Muscle layer of colon (tissue), 2 donors: Measurements from ENCODE around the gene ELK1.

Experiments used
- H3K27ac ChIP-seq: one replicate; pipeline ENCODE4 v1.7.0; 2013; ENCODE audit warnings: low read depth, mild to moderate bottlenecking, low read length, moderate library complexity
- H3K27me3 ChIP-seq, 2 donors: one replicate each; pipeline ENCODE4 v1.7.0; 2013; ENCODE audit warnings: low read length in 2 of 2, mild to moderate bottlenecking in 2 of 2; ENCODE audit not compliant: insufficient read depth in 2 of 2, control insufficient read depth in 1 of 2
- H3K36me3 ChIP-seq: one replicate; pipeline ENCODE4 v1.7.0; 2013; ENCODE audit warnings: mild to moderate bottlenecking, low read length; ENCODE audit not compliant: insufficient read depth
- H3K4me1 ChIP-seq: one replicate; pipeline ENCODE4 v1.7.0; 2013; ENCODE audit warnings: mild to moderate bottlenecking, low read length; ENCODE audit not compliant: insufficient read depth
- H3K4me3 ChIP-seq, 2 donors: one replicate each; pipeline ENCODE4 v1.7.0; 2013; ENCODE audit warnings: low read length in 2 of 2, low read depth in 1 of 2, mild to moderate bottlenecking in 1 of 2, moderate library complexity in 1 of 2
- H3K9ac ChIP-seq: one replicate; pipeline ENCODE4 v1.7.0; 2013; ENCODE audit warnings: low read length
- H3K9me3 ChIP-seq: one replicate; pipeline ENCODE4 v1.7.0; 2013; ENCODE audit warnings: mild to moderate bottlenecking, low read length
- donor health status: abdominal sarcoma.
- donor health status: Adenocarcinoma of cecum.

The ELK1 gene

DNA sequence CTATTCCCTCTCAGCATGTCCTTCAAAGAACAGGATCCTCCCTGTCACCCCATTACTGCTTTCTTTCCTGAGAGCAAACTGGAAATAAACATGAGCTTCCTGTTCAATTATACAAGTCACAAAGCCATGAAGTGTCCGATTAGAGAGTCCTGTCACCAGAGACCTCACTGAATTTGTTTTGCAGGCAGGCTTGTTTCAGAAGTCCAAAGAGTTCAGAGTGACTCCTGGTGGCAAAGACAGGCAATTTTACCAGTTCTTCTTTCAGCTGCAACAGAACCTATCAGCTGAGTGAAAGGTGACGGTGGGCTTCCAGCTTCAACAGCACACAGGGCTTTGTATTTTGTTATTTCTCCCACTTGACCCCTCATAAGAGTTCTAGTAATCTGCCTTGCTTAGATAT is 6.4 kb downstream of the ELK1 start:
- Histone ChIP-seq H3K4me3 (no peak overlapping the region), H3K36me3 (peaks cover 17% of the 10 kb centered on the region), H3K9ac (no peak overlapping the region), H3K27ac (no peak overlapping the region), H3K4me1 (no peaks in the 10 kb centered on the region), H3K9me3 (no peaks in the 10 kb centered on the region), H3K27me3 (peaks cover 0 to 12% of the 10 kb centered on the region in 2 donors)

DNA sequence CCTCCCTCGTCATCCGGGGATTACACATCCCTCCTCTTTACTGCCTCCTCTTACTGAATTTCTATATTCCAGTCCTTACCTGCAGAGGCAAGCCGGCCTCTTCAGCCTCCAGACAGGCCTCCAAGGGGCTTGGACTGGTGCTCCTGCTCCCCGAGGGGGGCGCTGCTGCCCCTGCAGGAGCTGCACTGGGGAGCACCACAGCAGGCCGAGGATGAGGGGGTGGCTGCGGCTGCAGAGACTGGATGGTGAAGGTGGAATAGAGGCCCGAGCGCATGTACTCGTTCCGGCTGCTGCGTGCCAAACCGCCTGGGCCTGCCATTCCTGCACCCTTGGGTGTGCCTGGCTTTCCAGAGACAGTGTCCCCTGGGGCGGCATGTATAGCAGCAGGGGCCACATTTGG is 11.5 kb downstream of the ELK1 start:
- Histone ChIP-seq H3K4me3 (no peak overlapping the region), H3K4me1 (no peaks in the 10 kb centered on the region), H3K9me3 (no peaks in the 10 kb centered on the region), H3K27me3 (no peaks in the 10 kb centered on the region), H3K36me3 (peaks cover 24% of the 10 kb centered on the region), H3K9ac (no peak overlapping the region), H3K27ac (no peak overlapping the region)

DNA sequence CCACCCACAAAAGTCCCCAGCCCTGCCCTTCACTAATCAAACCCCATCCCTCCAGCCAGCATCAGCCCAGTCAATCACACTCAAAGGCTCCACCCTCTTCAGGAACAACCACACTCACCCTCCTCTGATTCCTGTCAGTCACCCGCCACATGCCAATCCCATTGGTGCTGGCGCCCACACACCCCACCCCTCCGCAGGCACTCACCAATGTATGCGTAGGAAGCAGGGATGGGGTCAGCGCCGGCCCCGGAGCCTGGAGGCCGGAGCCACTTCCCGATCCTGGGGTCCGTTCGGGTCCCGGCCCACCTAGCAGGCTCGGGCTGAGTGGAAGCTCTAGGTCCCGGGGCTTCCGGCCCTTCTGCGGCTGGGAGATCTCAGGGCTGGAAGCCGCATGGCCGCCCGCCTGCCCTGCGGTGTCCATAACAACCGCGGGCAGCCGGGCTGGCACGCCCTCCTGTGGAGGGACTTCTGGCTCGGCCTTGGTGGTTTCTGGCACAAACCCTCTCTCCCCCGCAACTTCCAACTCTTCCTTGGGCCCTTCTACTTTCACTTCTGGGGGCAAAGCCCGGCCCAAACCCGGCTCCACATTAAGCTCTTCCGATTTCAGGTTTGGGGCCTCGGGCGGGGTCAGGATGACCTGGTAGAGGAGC is 12.7 kb downstream of the ELK1 start:
- no peaks in the 10 kb centered on the region for H3K9me3 ChIP-seq
- no peaks in the 10 kb centered on the region for H3K4me1 ChIP-seq
- H3K9ac ChIP-seq: no peak overlapping the region
- H3K36me3 ChIP-seq: peaks cover 24% of the 10 kb centered on the region
- H3K27ac ChIP-seq: no peak overlapping the region
- H3K4me3 ChIP-seq: no peak overlapping the region
- no peaks in the 10 kb centered on the region for H3K27me3 ChIP-seq

DNA sequence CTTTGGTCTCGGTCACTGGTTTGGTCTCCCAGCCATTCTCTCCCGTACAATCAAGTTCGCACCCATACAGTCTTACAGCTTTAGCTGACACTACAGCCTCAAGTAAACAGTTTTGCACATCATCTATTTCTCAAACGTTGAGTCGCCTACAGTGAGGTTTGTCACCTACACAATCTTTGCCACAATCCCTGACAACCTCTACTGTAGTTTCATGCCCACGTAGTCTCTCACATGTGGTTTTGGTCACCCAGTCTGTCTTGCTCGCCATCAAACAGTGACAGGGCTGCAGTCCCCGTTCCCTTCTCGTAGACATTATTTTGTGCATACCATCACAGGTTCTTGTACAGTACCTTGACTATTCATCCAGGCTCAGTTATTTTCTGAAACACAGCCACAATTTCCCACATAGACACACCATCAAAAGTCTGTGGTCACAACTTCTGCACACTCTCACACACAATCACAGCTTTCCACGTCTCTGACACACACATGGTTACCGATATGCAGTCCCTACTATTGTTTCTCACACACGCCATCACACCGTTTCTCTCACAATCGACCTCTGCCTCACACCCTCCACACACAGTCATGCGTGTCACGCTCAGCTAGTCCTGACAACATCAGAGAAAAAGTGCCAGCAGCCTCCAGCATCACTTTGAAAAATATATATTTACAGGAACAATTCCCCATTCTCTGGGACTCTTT is 15.3 kb downstream of the ELK1 start:
- H3K27ac ChIP-seq: no peak overlapping the region
- H3K4me3 ChIP-seq: no peak overlapping the region
- no peak overlapping the region for H3K9ac ChIP-seq
- H3K27me3 ChIP-seq: no peaks in the 10 kb centered on the region
- no peaks in the 10 kb centered on the region for H3K4me1 ChIP-seq
- H3K9me3 ChIP-seq: no peaks in the 10 kb centered on the region
- peaks cover 16% of the 10 kb centered on the region for H3K36me3 ChIP-seq

DNA sequence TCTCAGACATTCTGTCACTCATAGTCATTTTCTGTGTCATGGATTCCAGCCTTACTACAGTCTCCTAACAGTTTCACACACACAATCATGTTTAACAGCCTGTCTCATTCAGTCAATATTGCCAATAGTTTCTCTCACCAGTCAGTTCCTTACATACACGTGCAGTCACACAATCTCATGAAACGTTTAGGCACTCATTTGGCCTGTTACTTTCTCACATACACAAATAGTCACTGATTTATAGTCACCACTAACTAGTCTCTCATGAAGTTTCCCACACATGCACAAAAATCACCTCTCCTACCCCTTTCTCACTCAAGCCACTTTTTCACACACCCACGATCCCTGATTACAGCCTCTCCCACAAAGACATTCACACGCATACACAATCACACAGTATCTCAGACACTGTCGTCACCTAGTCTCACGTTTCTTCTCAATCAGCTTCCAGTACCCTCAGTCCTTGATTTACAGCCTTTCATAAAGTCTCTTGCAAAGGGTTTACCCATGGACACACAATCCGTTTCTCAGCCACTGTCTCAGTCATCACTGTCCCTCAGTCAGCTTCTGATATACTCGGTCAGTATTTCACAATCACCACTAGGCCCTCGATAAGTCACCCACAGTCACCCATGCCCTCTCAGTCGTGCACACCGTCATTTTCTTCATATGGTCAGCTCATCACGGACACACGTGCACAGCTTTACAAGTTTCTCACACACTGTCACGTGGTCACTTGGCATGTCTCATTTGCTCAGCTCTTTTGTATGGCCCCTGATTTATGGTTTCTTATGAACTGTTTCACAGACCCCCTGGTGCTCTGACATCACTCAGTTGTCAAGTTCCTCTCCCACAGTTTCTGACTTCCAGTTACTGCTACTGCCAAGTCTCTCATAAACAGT is 16.4 kb downstream of the ELK1 start:
- no peak overlapping the region for H3K4me3 ChIP-seq
- no peak overlapping the region for H3K9ac ChIP-seq
- H3K36me3 ChIP-seq: peaks cover 7% of the 10 kb centered on the region
- H3K27ac ChIP-seq: no peak overlapping the region
- no peaks in the 10 kb centered on the region for H3K27me3 ChIP-seq
- H3K4me1 ChIP-seq: no peaks in the 10 kb centered on the region
- no peaks in the 10 kb centered on the region for H3K9me3 ChIP-seq

DNA sequence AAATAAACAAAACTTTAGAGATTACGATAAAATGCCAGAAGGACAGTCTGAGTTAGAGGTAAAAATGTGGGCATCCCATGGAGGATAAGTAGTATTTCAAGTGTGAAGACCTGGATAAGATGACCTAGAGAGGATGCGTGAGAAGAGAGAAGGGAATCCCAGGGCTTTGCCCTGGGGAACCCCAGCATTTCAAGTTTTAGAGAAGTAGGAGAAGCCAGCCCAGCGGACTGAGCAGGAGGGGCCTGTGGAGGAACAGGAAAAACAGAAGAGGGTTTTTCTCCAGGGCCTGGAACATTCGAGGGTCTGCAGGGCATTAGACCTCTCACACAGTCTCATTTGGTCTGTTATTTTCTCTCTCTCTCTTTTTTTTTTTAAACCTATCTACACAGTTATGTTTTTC is 17.7 kb downstream of the ELK1 start:
- H3K9ac ChIP-seq: no peak overlapping the region
- H3K27ac ChIP-seq: no peak overlapping the region
- no peaks in the 10 kb centered on the region for H3K4me1 ChIP-seq
- H3K36me3 ChIP-seq: peaks cover 7% of the 10 kb centered on the region
- H3K4me3 ChIP-seq: no peak overlapping the region
- H3K9me3 ChIP-seq: no peaks in the 10 kb centered on the region
- no peaks in the 10 kb centered on the region for H3K27me3 ChIP-seq

DNA sequence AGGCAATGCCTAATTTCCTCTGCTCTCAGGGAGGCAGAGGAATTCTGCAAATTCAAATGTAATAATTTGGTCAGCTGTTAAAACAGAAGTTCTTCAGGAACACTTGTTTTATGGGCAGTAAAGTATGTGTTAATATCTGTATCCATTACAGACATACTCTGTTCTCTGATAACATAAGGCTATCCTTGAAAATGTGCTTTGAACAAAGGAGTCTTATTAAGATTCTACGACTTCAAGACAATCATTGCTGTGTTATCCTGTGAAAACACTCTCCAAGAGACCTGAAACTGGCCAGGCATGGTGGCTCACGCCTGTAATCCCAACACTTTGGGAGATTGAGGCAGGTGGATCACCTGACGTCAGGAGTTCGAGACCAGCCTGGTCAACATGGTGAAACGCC is 18.7 kb downstream of the ELK1 start:
- peaks cover 0 to 5% of the 10 kb centered on the region in 2 donors for H3K27me3 ChIP-seq
- H3K4me1 ChIP-seq: no peaks in the 10 kb centered on the region
- H3K36me3 ChIP-seq: peaks cover 7% of the 10 kb centered on the region
- H3K4me3 ChIP-seq: no peak overlapping the region
- H3K27ac ChIP-seq: no peak overlapping the region
- H3K9me3 ChIP-seq: no peaks in the 10 kb centered on the region
- no peak overlapping the region for H3K9ac ChIP-seq

DNA sequence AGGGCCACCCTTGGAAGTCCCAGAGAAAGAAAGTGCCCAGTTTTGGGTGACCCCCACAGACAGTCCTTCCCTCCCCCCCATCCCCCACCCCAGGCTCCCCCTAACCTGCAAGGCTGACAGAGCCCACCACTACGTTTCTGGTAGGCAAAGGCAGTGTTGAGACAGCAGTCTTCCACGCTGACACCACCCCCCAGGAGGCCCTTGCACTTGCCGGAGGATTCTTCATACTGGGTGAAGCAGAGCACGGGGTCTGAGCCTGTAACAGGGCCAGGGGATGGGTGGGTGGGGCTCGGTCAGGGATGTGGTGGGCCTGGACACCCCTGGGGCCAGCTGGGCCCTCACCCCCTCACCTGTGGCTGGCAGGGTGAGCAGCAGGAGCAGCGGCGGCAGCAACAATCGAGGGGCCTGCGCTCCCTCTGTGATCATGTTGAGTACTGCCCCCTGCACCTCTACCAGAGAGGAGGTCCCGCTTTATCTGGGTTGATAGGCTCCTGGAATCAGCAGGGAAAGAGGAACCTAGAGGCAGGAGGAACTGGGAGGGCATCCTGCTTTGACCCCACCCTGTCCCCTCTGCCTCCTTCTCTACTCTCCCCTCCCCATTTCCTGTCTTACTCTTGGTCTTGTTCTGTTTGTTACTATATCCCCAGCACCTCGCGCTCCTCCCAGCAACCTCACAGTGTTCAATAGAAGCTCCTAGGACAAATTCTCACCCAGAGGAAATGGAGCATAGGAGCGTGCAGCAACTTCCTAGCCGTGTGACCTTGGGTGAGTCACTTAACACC is 20.8 kb downstream of the ELK1 start, which contains the start of gene CFP:
CFP (minus strand) TSS at position 512 of the 782 bp plus-strand sequence; CDS start at position 426, 86 bp downstream.
- Histone ChIP-seq H3K4me3 (no peak within 1 kb of the TSS), H3K9me3 (no peaks in the 10 kb centered on the region), H3K27me3 (peaks cover 0 to 5% of the 10 kb centered on the region in 2 donors), H3K9ac (no peak within 1 kb of the TSS), H3K36me3 (no peaks in the 10 kb centered on the region), H3K27ac (no peak within 1 kb of the TSS), H3K4me1 (no peaks in the 10 kb centered on the region)

DNA sequence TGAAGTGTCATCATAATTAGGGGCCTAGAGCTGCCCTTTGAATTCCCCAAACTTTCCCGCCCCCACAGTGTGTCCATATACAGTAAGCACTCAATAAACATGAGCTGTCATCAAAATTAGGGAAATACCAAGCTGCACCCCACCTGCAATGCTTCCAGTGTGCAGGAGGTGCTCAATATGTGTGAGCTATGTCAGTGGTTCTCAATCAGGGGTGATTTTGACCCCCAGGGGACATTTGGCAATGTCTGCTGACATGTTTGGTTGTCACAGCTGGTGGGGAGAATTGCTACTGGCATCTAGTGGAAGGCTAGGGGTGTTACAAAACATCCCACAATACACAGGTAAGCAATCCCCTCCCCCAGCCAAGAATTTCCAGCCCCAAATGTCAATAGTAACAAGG is 21.4 kb downstream of the ELK1 start:
- Histone ChIP-seq H3K4me1 (no peaks in the 10 kb centered on the region), H3K27me3 (peaks cover 0 to 7% of the 10 kb centered on the region in 2 donors), H3K36me3 (no peaks in the 10 kb centered on the region), H3K9me3 (no peaks in the 10 kb centered on the region), H3K9ac (no peak overlapping the region), H3K27ac (no peak overlapping the region), H3K4me3 (no peak overlapping the region)

DNA sequence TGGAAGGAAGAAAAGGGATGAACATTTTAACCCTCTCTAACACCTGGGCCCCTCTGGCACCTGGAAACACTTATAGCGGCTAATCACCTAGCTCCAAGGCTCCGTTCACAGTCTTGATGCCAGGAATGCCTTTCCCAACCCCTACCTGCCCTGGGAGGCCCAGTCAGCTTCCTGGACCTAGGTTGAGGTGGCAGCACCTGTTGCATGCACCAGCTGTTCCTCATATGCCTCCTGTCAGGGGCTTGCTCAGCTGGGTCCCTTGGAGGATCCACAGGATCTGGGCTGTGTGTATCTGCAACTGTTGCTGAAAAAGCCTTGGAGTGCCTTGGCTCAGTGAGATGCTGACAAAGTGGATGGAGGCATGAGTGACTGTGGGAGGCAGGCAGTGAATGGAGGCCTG is 25.0 kb downstream of the ELK1 start:
- no peaks in the 10 kb centered on the region for H3K36me3 ChIP-seq
- H3K27ac ChIP-seq: no peak overlapping the region
- H3K9ac ChIP-seq: no peak overlapping the region
- no peak overlapping the region for H3K4me3 ChIP-seq
- H3K9me3 ChIP-seq: no peaks in the 10 kb centered on the region
- H3K4me1 ChIP-seq: no peaks in the 10 kb centered on the region
- H3K27me3 ChIP-seq: peaks cover 7 to 28% of the 10 kb centered on the region in 2 donors

DNA sequence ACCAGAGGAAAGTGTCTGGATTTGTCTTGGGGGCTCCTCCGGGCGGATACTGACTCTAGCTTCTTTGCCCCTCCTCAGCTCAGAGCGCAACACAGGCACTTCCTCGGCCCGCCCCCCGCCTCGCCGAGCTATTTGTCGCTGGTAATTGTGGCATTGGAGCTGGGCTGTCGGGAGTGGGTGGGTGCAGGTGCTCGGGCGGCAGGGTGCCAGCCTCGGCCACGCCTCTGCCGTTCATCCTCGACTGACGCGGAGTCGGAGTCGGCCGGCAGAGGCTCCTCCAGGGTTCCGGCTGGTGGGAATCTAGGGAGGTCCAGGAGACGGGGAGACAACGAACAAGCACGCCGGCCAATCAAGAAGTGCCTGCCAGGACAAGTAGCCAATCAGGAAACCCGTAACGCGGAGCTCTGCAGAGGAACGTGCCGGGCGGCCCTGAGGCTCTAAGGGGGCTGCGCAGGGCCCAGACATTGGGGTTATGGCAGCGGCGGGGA is 26.8 kb downstream of the ELK1 start:
- H3K36me3 ChIP-seq: no peaks in the 10 kb centered on the region
- H3K9ac ChIP-seq: no peak overlapping the region
- H3K4me1 ChIP-seq: no peaks in the 10 kb centered on the region
- no peak overlapping the region for H3K27ac ChIP-seq
- peaks cover 7 to 28% of the 10 kb centered on the region in 2 donors for H3K27me3 ChIP-seq
- no peaks in the 10 kb centered on the region for H3K9me3 ChIP-seq
- H3K4me3 ChIP-seq: no peak overlapping the region
